GM23248 (cell line): Measurements from ENCODE around the gene TPK1.

Experiments
- EZH2 ChIP-seq: fragments of 200-600 bp; sonication (generic); IDR thresholded peaks from 2 replicates; pipeline ENCODE4 v1.6.1; 2018; ENCODE audit warnings: antibody characterized with exemption, mild to moderate bottlenecking; ENCODE audit not compliant: insufficient read depth, poor library complexity, severe bottlenecking
- EZH2phosphoT487 ChIP-seq: fragments of 200-600 bp; sonication (generic); IDR thresholded peaks from 2 replicates; pipeline ENCODE4 v1.6.1; 2018; ENCODE audit warnings: antibody characterized with exemption, moderate library complexity, mild to moderate bottlenecking, low read depth; ENCODE audit not compliant: insufficient read depth

GRCh38 chr7:144656965-144657517, 178.8 kb downstream of the TPK1 start:
- no peak for TF ChIP-seq EZH2
- TF ChIP-seq EZH2phosphoT487: no peak
